Iris pigment epithelial cell (primary cell): ENCODE results near the gene GLUD1.
"Not testable (repeated sequence)": the region's sequence is repeated elsewhere in the genome, so short reads cannot be mapped to it uniquely, and the experiment has no call there.

ENCODE experiments used
- DNase-seq: peaks from one replicate; pipeline ENCODE4 v3.0.0-alpha.2; 2011; ENCODE audit warnings: low read depth

Gene GLUD1

DNA sequence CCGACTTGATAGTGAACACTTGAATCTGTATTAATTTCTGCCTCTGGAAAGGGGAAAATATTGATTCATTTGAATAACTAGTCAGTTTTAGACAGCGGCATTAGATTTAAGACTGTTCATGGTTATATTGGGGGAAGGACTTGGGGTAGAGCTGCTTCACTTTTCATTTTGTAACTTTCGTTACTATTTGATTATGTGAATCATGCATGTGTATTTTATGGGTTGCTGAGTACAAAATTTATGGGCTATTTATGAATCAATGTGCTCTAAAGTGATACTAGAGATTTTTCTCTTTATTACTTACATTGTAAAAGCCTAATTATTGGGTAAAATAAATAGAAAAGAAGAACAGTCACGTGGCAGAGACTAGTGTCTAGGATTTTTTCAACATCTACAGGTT lies 4.9 kb downstream of the GLUD1 start:
- no peak for DNase-seq

GRCh38 chr10:87085537-87085936 lies 9.1 kb downstream of the GLUD1 start:
- no peak for DNase-seq

DNA sequence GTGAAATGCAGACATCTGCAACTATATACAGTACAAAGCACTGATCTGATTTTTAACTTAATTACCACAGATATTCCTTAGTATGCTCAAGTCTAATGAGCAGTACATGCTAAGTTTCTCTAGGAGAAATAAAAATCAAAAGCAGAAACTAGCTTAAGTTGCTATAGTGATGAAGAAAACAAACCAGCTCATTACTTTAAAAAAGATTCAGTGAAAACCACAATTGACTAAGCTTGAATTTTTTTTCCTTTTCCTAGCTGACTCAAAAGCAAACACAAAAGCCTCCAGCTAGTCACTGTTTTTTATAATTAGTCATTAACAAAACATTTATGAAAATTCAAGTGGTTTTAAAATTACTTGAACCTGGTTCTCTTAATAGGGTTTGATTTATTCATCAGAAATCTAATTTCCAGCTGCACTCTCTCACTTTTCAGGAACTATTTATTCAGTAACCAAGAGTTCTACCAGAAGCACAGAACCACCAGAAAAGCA lies 10.3 kb downstream of the GLUD1 start:
- DNase-seq = peak; percentile 66

- peak; percentile 77 for DNase-seq
These were observed 10.9 kb downstream of the GLUD1 start for GRCh38 chr10:87083576-87084290.

DNA sequence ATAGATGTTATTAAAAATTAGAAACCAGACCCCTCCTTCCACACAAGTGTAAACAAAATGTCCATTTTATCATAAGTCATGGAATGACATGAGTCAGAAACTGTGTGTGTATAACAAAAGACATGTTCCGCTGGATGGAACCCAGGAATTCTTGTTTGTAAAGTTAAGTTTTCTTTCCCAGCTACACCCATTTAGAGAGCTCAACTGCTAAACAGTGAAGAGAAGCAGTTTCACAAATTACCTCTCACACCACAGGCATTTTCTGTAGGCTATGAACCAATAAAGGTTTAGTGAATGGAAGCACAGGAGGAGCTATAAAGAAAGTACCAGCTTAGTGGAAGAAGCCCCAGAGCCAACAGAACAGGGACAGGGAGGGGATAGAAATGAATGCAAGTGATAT lies 12.4 kb downstream of the GLUD1 start:
- DNase-seq = peak; percentile 76

- not testable (repeated sequence) for DNase-seq
These were observed 13.1 kb downstream of the GLUD1 start for GRCh38 chr10:87081574-87081973.

GRCh38 chr10:87080621-87081020 lies 14.0 kb downstream of the GLUD1 start:
- DNase-seq = not testable (repeated sequence)

GRCh38 chr10:87079106-87079836 lies 15.4 kb downstream of the GLUD1 start:
- DNase-seq = no peak

DNA sequence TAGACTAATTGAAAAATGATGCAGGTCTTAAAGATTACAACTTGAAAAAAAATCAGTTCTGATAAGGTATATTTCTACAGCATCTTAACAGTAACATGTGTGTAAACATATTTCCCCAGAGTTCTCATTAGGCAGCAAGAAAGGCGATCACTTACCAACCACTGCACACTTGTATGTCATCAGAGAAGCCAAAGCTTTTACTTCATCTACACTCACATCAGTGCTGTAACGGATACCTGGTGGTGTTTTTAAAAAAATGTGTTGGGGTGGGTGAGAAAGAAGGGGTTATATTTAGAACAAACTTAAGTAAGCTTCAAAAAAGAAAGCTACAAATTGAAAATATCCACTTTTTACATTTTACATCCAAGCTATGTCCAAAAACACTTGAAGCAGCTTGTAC lies 18.2 kb downstream of the GLUD1 start:
- DNase-seq = not testable (repeated sequence)

GRCh38 chr10:87072449-87072848 lies 22.2 kb downstream of the GLUD1 start:
- no peak for DNase-seq

DNA sequence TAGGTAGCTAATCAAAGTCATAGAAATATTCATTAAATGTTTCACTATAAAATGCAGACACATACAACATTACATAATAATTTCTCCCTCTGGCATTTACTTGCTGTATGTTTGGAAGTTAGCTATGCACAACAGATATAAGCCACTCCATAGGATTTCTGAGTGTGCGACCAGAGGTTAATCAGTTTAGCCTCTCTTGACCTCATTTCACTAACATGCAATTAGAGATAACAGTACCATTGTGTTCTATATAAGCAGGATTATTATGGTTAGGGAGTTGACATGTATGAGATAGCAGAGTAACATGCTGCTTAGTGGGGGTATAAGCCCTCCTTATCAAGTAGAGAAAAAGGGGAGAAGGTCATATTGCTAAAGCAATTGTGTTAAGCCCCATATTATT lies 26.4 kb downstream of the GLUD1 start:
- DNase-seq = no peak

GRCh38 chr10:87066865-87067264 lies 27.8 kb downstream of the GLUD1 start:
- no peak for DNase-seq

DNA sequence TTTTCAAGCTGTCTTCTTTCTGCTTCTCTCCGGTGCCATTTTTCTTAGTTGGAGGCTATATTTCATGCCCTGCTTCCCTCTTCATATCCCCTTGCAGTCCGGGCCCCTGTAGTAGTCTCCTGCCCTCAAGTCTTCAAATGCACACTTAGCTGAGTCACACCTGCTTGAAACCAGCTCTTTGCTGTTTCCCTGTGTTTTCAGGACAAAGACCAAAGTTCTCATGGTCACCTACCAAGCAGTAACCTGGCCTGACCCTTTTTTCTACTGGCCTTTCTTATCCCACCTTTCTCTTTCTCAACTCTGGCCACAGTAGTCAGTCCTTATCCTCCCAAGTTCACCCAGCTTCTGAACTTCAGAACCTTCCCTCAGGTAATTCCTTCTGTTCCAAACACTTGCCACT lies 28.5 kb downstream of the GLUD1 start:
- DNase-seq = no peak

DNA sequence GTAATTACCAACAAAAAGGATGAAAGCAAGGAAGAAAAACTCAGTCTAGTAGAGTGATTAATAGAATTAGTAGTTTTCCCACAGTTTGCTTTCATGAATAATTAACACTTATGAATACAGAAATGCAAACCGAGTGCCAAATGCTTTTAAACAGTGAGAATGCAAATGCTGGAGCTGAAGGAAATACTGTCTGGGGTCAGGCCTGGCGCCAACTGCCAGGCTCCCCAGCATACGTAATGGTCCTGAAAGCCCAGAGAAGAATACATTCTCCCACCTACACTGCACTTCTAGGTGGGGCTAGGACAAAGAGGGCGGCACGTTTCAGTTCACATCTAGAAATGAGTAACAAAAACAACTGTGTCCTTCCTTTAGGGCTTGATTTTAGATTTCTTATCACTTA lies 30.0 kb downstream of the GLUD1 start:
- DNase-seq = no peak

DNA sequence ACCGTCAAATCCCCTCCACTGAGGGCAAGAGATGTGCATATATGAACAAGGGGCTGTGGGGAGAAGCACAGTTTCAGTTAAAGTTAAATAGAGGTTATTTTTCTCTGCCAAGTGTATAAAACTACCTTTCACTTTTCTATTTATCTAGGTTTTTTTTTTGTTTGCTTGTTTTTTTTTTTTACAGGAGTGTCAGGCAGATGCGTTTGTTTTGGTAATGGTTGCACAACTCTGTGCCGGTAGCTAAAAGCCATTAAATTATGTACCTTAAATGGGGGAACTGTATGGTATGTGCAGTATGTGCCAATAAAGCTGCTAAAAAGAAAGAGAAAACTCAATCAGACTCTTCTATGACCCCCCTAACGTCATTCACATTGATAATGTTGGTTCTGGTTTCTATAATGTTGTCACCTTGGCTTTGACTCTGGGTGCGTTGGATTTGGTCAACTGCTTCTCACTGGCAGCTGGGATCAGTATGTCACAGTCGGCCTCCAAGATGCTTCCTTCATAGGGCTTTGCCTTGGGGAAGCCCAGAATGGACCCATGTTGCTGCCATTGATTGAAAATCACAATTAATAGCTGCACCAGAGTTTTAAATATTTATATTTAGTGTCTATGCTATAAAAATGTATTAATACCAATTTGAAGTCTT lies 34.2 kb downstream of the GLUD1 start:
- no peak for DNase-seq

DNA sequence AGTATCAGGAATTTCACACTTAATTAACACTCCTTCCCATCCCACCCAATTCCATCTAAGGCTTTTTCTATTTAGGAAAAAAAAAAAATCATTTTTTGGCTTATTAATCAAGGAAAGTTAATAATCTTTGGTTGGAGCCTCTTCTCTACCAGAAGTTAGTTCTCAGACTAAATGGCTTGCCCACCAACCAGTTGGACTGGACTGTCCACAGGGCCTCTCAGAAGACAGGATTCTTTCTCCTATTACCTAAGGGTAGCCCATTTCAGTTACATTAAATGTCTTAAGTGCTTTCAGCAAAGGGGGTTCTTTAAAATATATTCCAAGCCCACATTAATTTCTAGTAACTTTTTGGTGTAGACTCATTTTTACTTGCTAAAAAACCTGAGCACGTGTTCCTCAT lies 35.2 kb downstream of the GLUD1 start:
- DNase-seq = no peak

GRCh38 chr10:87058171-87058570 lies 36.5 kb downstream of the GLUD1 start:
- no peak for DNase-seq

DNA sequence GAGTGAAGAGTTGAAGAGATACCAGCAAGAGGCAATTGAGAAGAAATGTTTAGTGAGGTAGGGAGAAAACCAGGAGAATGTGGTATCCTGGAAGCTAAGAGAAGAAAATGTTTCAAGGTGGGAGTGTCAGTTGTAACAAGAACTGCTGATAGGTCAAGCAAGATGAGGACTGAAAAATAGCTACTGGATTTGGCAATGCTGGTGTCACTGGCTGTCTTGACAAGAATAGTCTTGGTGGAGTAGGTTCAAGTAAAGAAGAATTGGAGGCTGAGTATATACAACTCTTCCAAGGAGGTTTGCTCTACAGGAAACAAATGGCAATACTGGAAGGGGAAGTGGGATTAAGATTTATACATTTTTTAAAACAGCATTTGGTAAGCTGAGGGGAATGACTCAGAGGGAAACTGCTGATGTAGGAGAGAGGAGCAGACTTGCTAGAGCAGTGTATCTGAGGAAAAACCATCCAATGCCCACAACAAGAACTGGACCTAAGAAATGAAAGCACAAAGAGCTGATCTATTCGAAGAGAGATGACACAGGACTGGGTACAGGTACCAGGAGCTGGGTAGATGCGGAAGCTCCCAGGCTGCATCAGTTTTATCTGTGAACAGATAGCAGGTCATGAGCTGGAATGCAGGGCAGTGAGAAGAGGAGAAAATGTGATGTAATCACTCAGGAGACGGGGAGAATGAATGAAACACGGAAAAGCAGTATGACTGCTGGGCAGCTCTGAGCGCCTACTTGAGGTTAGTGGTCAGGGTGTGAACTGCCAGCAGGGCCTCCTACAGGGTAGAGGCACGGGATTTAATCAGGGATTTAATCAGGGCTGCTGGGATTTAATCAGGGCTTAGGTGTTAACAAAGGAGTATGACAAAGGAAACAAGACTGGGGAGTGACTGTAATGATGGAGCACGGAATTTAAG lies 40.0 kb downstream of the GLUD1 start:
- DNase-seq = peak; percentile 87

DNA sequence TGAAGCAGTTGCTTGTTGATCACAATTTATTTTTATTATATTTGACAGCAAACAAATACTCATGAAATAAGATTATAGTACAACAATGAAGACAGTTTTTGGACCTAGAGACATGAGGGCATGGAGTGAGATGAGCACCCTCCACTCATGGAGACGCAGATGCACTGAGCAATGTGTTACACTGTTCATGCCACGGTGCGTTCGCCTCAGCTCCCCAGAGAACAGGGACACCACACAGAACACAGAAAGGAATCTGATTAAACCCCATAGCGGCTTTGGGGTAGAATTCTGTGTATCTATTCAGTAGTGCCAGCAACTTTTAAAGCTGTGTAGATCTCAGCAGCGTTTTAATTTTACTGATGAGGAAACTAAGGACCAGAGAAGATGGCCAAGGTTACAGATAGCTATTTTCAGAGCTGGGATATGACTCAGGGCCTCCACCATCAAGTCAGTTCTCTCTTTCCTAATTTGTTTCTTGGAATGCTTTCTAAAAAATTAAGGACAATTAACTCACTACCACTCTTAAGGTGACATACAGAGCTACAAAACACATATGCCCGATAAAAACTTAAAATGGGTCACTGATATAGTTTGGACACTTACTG lies 41.0 kb downstream of the GLUD1 start:
- DNase-seq = no peak

DNA sequence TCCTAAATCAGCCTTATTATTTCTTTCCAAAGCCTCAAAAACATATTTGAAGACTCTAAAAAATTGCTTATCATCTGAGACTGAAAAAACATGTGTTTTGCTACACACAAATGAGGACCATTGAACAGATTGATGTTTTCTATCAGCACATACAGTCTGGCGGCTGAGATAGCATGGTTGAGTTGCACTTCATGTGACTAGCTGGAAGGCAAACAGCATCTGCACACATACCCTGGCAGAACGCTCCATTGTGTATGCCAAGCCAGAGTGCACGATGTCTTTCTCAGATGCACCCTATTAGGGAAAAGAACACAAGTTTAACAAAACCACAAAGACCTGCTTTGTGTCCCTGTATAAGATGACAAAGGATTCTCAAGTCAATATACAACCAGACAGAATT lies 41.5 kb downstream of the GLUD1 start:
- DNase-seq = no peak

DNA sequence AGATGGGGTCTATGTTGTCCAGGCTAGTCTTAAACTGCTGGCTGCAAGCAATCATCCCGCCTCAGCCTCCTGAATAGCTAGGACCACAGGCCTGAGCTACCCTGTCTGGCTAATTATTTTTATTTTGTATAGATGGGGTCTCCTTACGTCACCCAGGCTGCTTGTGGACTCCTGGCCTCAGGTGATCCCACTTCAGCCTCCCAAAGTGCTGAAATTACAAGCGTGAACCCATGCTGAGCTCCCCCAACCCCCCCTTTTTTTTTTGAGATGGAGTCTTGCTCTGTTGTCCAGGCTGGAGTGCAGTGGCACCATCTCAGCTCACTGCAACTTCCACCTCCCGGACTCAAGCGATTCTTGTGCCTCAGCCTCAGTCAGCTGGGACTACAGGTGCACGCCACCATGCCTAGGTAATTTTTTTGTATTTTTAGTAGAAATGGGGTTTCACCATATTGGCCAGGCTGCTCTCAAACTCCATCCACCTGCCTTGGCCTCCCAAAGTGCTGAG lies 49.2 kb downstream of the GLUD1 start:
- DNase-seq = no peak
